HepG2 (cell line): Measurements from ENCODE around the gene ATXN7L2. TPM values are rescaled to one million over a fixed set of nuclear protein-coding genes. Genes with fewer than 3 reads are reported as not detected.
A peak's percentile ranks its signal among the peaks of the same experiment; 100 is the strongest.

Experiments used
- EED ChIP-seq: sonication (generic); formaldehyde crosslinking; IDR thresholded peaks from 2 replicates; pipeline ENCODE4 v1.5.0; 2020; ENCODE audit warnings: mild to moderate bottlenecking, missing genetic modification reagents
- GABPB1 ChIP-seq: IDR thresholded peaks from 2 replicates; pipeline ENCODE4 v1.6.1; 2016; ENCODE audit warnings: mild to moderate bottlenecking, missing genetic modification reagents, moderate library complexity, missing compliant biosample characterization
- KLF16 ChIP-seq, 2 experiments: sonication (generic) in 1 of 2; formaldehyde crosslinking in 1 of 2; IDR thresholded peaks; 2 replicates each; pipeline versions ENCODE4 v1.6.1 to v1.8.0; 2016 to 2023; ENCODE audit warnings: missing genetic modification reagents in 2 of 2, missing compliant biosample characterization in 1 of 2
- MED1 ChIP-seq: sonication (generic); formaldehyde crosslinking; IDR thresholded peaks from 2 replicates; pipeline ENCODE4 v1.4.0; 2020; ENCODE audit warnings: missing genetic modification reagents
- MED8 ChIP-seq: sonication (generic); formaldehyde crosslinking; IDR thresholded peaks from 2 replicates; pipeline ENCODE4 v1.8.1; 2023; ENCODE audit warnings: mild to moderate bottlenecking, missing genetic modification reagents; ENCODE audit not compliant: insufficient replicate concordance
- MIXL1 ChIP-seq: IDR thresholded peaks from 2 replicates; pipeline ENCODE4 v1.6.1; 2016
- MLLT10 ChIP-seq: sonication (generic); formaldehyde crosslinking; IDR thresholded peaks from 2 replicates; pipeline ENCODE4 v1.4.0; 2020; ENCODE audit warnings: missing genetic modification reagents
- NFE2L2 ChIP-seq: fragments of 150-350 bp; IDR thresholded peaks from 2 replicates; pipeline ENCODE4 v1.6.1; 2014; ENCODE audit warnings: low read length
- PAX8 ChIP-seq: sonication (generic); formaldehyde crosslinking; IDR thresholded peaks from 2 replicates; pipeline ENCODE4 v1.8.0; 2022; ENCODE audit warnings: mild to moderate bottlenecking, missing genetic modification reagents, borderline replicate concordance
- RARG ChIP-seq: sonication (generic); formaldehyde crosslinking; IDR thresholded peaks from 2 replicates; pipeline ENCODE4 v1.4.0; 2020; ENCODE audit warnings: low read depth, mild to moderate bottlenecking, missing genetic modification reagents
- RNF2 ChIP-seq: fragments of 450-650 bp; conservative IDR thresholded peaks from 2 replicates; pipeline ENCODE4 v1.6.1; 2016; ENCODE audit warnings: low read depth
- RXRB ChIP-seq: IDR thresholded peaks from 2 replicates; pipeline ENCODE4 v1.6.1; 2016; ENCODE audit warnings: borderline replicate concordance, missing genetic modification reagents, missing compliant biosample characterization
- SAP130 ChIP-seq: IDR thresholded peaks from 2 replicates; pipeline ENCODE4 v1.6.1; 2016; ENCODE audit warnings: low read depth
- TOE1 ChIP-seq: sonication (generic); formaldehyde crosslinking; IDR thresholded peaks from 2 replicates; pipeline ENCODE4 v1.4.0; 2020; ENCODE audit warnings: mild to moderate bottlenecking, missing genetic modification reagents
- YEATS4 ChIP-seq: sonication (generic); formaldehyde crosslinking; IDR thresholded peaks from 2 replicates; pipeline ENCODE4 v1.4.0; 2020; ENCODE audit warnings: missing genetic modification reagents, borderline replicate concordance
- ZNF160 ChIP-seq: sonication (generic); formaldehyde crosslinking; IDR thresholded peaks from 2 replicates; pipeline ENCODE4 v1.8.0; 2022; ENCODE audit warnings: mild to moderate bottlenecking, inconsistent platforms, missing genetic modification reagents
- ZNF614 ChIP-seq: IDR thresholded peaks from 2 replicates; pipeline ENCODE4 v1.6.1; 2018; ENCODE audit warnings: missing biosample characterization, missing genetic modification reagents, inconsistent platforms, borderline replicate concordance
- polyA plus RNA-seq, 8 experiments: library from polyadenylated mRNA; depleted of rRNA in 3 of 8; stranded (reverse) in 7 of 8; unstranded in 1 of 8; fragments of >200 nt; fragmentation: Illumina TruSeq in 4 of 8; extraction: Trizol in 4 of 8; gene quantifications; 2 replicates each; pipeline versions ENCODE4 v1.2.1 to v1.2.3, GENCODE V29; 2011 to 2016; ENCODE audit warnings: low read depth in 4 of 8, missing spikeins in 1 of 8, mixed read lengths in 1 of 8; ENCODE audit not compliant: insufficient read depth in 1 of 8
- total RNA-seq, 5 experiments: library from RNA; depleted of rRNA; stranded (reverse); fragments of >200 nt; fragmentation: Illumina TruSeq; extraction: Trizol; gene quantifications; 2 replicates each; pipeline ENCODE4 v1.2.3, GENCODE V29; 2016; ENCODE audit warnings: low read depth in 1 of 5
- TF ChIP-seq, protein P1 (sequence below): sonication (generic); formaldehyde crosslinking; IDR thresholded peaks from 2 replicates; pipeline ENCODE4 v1.4.0; 2020; ENCODE audit warnings: missing genetic modification reagents
- TF ChIP-seq, protein P2 (sequence below): IDR thresholded peaks from 2 replicates; pipeline ENCODE4 v1.4.0; 2020; ENCODE audit warnings: mild to moderate bottlenecking, missing genetic modification reagents
- TF ChIP-seq, protein P3 (sequence below): sonication (generic); formaldehyde crosslinking; IDR thresholded peaks from 2 replicates; pipeline ENCODE4 v1.5.1; 2020; ENCODE audit warnings: missing genetic modification reagents, mild to moderate bottlenecking, borderline replicate concordance

The ATXN7L2 gene
- total and polyA plus RNA-seq, 2 of the 13 experiments (the other 11 are each of a cell fraction or from before 2014, with no cell fraction given): 2.7 to 2.8 TPM

DNA sequence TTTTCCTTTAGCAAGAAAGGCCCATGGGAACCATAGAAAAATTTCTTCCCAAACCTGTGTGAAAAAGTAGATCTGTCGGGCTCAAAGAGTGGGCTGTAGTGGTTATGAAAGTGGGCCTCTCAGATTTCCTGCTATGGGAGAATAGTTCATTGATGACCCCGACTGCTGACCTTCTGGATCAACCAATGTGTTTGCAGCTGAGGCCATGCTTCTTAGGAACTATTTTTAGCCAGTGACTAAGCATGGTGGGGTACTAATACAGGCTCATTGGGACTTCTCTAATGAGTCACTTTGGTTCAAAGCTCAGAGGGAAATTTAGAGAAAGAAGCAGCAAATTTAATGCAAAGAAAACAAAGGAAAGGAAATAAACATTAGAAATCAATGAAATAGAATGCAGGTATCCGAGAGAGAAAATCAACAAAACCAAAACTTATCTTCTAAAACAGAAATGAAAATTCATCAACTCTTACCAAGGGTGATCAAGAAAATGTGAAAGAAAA, 44.9 kb upstream of the ATXN7L2 start (continued):
- TF ChIP-seq, protein P1, sequence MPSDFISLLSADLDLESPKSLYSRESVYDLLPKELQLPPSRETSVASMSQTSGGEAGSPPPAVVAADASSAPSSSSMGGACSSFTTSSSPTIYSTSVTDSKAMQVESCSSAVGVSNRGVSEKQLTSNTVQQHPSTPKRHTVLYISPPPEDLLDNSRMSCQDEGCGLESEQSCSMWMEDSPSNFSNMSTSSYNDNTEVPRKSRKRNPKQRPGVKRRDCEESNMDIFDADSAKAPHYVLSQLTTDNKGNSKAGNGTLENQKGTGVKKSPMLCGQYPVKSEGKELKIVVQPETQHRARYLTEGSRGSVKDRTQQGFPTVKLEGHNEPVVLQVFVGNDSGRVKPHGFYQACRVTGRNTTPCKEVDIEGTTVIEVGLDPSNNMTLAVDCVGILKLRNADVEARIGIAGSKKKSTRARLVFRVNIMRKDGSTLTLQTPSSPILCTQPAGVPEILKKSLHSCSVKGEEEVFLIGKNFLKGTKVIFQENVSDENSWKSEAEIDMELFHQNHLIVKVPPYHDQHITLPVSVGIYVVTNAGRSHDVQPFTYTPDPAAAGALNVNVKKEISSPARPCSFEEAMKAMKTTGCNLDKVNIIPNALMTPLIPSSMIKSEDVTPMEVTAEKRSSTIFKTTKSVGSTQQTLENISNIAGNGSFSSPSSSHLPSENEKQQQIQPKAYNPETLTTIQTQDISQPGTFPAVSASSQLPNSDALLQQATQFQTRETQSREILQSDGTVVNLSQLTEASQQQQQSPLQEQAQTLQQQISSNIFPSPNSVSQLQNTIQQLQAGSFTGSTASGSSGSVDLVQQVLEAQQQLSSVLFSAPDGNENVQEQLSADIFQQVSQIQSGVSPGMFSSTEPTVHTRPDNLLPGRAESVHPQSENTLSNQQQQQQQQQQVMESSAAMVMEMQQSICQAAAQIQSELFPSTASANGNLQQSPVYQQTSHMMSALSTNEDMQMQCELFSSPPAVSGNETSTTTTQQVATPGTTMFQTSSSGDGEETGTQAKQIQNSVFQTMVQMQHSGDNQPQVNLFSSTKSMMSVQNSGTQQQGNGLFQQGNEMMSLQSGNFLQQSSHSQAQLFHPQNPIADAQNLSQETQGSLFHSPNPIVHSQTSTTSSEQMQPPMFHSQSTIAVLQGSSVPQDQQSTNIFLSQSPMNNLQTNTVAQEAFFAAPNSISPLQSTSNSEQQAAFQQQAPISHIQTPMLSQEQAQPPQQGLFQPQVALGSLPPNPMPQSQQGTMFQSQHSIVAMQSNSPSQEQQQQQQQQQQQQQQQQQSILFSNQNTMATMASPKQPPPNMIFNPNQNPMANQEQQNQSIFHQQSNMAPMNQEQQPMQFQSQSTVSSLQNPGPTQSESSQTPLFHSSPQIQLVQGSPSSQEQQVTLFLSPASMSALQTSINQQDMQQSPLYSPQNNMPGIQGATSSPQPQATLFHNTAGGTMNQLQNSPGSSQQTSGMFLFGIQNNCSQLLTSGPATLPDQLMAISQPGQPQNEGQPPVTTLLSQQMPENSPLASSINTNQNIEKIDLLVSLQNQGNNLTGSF (CRISPR knock-in tag): no peak
- TF ChIP-seq GABPB1 (CRISPR knock-in tag) (no peak), NFE2L2 (peak; percentile 16; the same call in 1 of the 2 replicates), KLF16 (CRISPR knock-in tag; IDR thresholded peaks at IDR 0.05) (no peak), ZNF614 (no peak), MIXL1 (CRISPR knock-in tag) (0 out of 2 replicates have a peak, but pooled peaks have one; percentile 10), SAP130 (CRISPR knock-in tag) (peak; percentile 59), RXRB (peak; percentile 41; the same call in 1 of the 2 replicates), YEATS4 (no peak), EED (CRISPR knock-in tag) (no peak), MLLT10 (CRISPR knock-in tag) (no peak), MED1 (0 out of 2 replicates have a peak, but pooled peaks have one; percentile 16), RNF2 (no peak), RARG (CRISPR knock-in tag) (no peak), MED8 (no peak), ZNF160 (CRISPR knock-in tag) (no peak), TOE1 (CRISPR knock-in tag) (no peak), PAX8 (CRISPR knock-in tag) (no peak)
- TF ChIP-seq, protein P2, sequence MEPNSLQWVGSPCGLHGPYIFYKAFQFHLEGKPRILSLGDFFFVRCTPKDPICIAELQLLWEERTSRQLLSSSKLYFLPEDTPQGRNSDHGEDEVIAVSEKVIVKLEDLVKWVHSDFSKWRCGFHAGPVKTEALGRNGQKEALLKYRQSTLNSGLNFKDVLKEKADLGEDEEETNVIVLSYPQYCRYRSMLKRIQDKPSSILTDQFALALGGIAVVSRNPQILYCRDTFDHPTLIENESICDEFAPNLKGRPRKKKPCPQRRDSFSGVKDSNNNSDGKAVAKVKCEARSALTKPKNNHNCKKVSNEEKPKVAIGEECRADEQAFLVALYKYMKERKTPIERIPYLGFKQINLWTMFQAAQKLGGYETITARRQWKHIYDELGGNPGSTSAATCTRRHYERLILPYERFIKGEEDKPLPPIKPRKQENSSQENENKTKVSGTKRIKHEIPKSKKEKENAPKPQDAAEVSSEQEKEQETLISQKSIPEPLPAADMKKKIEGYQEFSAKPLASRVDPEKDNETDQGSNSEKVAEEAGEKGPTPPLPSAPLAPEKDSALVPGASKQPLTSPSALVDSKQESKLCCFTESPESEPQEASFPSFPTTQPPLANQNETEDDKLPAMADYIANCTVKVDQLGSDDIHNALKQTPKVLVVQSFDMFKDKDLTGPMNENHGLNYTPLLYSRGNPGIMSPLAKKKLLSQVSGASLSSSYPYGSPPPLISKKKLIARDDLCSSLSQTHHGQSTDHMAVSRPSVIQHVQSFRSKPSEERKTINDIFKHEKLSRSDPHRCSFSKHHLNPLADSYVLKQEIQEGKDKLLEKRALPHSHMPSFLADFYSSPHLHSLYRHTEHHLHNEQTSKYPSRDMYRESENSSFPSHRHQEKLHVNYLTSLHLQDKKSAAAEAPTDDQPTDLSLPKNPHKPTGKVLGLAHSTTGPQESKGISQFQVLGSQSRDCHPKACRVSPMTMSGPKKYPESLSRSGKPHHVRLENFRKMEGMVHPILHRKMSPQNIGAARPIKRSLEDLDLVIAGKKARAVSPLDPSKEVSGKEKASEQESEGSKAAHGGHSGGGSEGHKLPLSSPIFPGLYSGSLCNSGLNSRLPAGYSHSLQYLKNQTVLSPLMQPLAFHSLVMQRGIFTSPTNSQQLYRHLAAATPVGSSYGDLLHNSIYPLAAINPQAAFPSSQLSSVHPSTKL (CRISPR knock-in tag): peak; percentile 48
- TF ChIP-seq, protein P3, sequence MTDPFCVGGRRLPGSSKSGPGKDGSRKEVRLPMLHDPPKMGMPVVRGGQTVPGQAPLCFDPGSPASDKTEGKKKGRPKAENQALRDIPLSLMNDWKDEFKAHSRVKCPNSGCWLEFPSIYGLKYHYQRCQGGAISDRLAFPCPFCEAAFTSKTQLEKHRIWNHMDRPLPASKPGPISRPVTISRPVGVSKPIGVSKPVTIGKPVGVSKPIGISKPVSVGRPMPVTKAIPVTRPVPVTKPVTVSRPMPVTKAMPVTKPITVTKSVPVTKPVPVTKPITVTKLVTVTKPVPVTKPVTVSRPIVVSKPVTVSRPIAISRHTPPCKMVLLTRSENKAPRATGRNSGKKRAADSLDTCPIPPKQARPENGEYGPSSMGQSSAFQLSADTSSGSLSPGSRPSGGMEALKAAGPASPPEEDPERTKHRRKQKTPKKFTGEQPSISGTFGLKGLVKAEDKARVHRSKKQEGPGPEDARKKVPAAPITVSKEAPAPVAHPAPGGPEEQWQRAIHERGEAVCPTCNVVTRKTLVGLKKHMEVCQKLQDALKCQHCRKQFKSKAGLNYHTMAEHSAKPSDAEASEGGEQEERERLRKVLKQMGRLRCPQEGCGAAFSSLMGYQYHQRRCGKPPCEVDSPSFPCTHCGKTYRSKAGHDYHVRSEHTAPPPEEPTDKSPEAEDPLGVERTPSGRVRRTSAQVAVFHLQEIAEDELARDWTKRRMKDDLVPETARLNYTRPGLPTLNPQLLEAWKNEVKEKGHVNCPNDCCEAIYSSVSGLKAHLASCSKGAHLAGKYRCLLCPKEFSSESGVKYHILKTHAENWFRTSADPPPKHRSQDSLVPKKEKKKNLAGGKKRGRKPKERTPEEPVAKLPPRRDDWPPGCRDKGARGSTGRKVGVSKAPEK: no peak
